HG03469 (cell line): Measurements from ENCODE around the gene MRTFA.
"Not testable (repeated sequence)": the region's sequence is repeated elsewhere in the genome, so short reads cannot be mapped to it uniquely, and the experiment has no call there.

Experiments
- ATAC-seq: cut with Tn5 transposase; IDR thresholded peaks from one replicate; pipeline ENCODE4 v1.9.1; 2021; ENCODE audit warnings: mild to moderate bottlenecking, moderate library complexity, moderate number of reproducible peaks; ENCODE audit not compliant: unreplicated experiment

Gene MRTFA

DNA sequence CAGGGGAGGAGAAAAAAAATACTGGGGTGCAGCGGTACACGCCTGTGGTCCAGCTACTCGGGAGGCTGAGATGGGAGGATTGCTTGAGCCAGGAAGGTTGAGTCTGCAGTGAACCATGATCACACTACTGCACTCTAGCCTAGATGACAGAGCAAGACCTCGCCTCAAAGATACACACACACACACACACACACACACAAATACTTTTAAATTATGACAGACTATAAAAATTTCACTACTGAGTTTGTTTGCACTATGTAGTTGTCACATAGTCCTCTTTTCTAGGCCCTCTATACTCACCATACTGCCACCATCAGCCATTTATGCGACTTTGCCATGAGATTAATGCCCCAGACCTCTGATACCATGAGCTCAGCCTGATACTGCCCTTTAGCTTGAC lies 109.6 kb downstream of the MRTFA start:
- ATAC-seq, result no peak

DNA sequence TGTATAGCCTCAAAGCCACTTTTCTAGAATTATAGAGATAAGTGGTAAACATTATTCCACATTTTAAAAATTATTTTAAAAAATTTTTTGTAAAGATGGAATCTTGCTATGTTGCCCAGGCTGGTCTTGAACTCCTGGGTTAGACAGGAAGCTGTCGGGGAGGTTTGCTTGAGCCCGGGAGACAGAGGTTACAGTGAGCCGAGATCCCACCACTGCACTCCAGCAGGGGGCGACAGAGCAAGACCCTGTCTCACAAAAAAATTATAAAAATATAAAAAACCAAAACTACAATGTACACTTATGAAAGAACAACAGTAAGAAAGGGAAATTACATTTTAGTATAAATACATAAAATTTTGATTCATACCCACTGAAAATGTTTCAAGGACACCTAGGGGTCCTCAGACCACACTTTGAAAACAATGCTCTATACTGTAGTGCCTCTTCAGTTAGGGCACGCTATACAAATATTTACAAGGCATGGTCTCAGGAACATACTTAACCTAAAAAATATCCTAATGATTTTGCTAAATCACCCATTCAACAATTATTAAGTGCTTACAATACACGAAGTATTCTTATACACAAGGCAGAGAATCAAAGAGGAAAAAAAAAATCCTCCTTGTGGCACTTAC lies 111.2 kb downstream of the MRTFA start:
- ATAC-seq, result no peak

DNA sequence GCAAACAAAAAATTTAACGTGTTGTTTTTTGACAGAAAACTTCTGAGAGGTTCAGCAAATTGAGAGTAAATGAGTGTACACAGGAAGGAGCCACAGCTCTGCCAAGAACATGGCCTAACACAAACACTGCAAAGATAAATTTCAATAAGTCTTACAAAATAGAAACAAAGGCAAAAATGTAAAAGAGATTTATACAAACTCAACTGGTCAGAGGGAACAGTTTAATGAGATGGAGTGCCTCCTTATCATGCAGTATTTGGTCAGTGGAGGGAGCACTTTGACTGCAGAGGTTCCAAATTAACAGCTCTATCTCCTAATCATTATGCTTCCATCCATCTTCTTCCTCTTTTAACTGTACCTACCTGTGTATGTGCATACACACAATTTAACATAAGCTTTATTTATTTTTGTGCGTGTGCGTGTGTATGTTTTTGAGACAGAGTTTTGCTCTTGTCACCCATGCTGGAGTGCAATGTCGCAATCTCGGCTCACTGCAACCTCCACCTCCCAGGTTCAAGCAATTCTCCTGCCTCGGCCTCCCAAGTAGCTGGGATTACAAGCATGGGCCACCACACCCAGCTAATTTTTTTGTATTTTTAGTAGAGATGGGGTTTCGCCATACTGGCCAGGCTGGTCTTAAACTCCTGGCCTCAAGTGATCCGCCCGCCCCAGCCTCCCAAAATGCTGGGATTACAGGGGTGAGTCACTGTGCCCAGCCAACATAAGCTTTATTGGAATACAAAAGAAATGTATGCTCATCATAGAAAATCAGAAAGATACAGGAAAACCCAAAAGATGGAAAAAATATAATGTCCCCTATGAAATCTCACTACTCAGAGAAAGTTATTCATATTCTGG lies 111.9 kb downstream of the MRTFA start:
- no peak for ATAC-seq

DNA sequence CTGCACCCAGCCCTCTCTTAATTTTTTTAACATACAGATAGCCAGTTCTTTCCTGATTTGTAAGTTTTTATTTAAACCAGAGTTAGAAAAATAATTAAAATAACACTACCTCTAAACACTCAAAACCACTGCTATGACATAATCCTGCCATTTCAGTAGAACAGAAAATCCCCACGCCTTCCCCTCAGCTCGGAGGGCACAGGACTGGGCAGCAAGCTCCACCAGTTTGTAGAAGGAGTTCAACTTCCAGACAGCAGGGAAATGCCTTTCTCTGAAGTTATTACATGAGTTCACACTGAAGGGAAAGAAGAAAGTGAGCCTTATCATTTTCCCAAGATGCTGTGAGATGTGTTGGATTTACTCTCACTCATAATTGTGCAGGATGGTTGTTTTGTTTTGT lies 114.4 kb downstream of the MRTFA start:
- ATAC-seq, result no peak

DNA sequence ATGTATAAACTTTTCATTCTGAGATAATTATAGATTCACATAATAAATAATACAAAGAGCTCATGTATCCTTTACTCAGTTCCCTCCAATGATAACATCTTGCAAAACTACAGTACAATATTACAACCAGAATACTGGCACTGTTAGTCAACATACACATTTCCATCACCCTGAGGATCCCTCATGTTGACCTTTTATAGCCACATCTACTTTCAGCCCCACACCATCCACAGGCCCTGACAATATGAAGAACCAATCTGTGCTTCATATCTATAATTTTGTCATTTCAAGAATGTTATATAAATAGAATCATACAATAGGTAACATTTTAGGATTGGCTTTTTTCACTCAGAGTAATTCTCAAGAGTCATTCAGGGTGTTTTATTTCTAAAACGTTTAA lies 115.5 kb downstream of the MRTFA start:
- no peak for ATAC-seq

DNA sequence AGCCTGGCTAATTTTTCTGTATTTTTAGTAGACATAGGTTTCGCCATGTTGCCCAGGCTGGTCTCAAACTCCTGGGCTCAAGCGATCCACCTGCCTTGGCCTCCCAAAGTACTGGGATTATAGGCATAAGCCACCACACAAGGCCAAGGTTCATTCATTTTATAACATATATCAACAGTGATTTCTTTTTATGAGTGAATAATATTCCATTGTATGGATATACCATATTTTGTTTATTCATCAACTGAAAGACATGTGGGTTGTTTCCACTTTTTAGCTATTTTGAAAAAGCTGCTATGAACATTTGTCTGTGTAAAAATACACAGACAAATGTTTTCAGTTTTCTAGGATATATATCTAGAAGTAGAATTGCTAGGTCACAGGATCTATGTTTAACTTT lies 116.0 kb downstream of the MRTFA start:
- no peak for ATAC-seq

DNA sequence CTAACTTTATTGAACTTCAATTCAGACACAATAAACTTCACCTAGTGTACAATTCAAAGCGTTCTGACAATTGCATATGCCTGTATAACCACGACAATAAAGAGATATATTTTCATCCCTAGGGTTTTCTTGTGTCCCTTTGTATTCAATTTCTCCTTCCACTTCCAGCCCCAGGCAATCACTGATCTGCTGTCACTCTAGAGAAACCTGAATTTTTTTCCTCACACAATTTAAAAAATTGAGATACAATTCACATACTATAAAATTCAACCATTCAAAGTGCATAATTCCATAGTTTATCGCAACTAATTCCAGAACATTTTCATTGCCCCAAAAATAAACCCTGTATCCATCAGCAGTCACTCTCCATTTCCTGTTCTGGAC lies 116.6 kb downstream of the MRTFA start:
- no peak for ATAC-seq

DNA sequence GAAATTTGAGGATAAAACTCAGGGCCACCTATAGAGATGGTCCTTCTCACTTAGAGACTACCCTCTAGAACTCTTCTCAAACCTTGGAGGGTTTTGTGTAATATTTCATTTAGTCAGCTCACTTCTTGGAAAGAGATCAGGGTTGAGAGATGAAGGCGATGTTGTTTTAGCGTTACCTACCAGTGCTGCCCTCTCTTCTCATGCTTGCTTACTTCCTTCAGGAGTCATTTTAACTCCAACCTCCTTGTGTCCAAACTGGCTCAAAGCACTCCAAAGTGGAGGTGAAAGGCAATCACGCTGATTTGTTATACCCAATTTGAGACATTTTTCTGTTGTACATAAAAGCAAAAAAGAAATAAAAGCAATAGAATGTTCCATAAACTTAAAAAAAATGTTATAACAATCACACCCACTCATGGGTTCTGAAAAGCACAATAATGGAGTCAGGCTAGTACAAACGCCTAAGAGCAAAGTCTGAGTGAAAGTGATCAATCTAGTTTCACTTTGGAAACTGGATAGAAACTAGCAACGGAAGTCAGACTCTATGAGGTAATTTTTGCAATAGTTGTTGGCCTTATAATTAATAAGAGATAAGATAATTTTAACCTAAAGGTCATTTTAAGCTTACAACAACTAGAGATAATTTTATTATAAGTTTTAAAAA lies 117.1 kb downstream of the MRTFA start:
- ATAC-seq, result no peak

DNA sequence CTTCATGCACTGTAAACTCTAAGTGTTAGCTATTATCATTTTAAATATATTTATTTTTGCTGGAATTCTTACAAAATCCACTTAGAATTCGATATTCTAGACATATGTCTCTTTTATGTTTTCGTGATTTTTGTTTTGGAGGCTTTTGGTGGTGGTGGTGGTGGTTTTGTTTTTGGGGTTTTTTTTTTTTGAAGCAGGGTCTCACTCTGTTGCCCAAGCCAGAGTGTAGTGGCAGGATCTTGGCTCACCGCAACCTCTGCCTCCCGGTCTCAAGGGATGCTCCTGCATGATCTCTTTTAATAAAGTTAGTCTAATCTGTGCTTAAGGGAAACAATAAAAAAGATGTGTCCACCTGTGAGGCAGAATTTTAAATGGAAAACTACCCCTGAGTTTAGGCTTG lies 117.7 kb downstream of the MRTFA start:
- ATAC-seq, result no peak

DNA sequence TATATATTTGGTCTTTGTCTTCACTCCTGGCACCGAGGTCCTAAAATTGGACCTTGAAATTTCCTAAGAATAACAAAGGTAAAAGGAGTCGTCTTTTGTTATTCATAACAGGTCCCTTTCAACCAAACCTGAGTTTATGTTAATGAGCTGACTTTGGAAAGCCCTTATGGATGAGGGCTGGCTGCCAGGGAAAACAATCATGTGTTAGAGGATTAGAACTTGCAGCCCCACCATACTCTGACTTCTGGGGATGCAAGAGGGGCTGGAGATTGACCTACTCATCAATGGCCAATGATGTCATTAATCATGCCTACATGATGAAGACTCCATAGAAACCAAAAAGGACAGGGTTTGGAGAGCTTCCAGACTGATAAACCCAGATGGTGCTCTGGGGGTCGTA lies 118.9 kb downstream of the MRTFA start:
- ATAC-seq, result no peak

DNA sequence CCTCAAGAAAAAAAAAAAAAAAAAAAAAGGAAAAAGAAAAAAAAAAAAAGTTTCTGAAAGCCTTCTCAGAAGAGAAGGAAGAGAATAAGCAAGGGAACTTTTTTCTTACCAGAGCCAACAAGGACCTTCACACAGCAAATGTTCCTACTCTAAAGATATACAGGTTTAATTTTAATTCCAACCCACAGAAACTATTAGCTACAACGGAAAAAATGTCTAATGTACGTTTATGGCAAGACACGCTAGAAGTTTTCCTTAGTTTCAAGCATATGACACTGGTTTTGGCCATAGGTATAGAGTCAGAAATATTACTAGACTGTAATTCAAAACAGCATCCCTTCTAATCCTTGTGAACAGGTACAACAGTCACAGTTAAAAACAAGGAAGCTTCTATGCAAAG lies 120.1 kb downstream of the MRTFA start:
- ATAC-seq, result no peak

DNA sequence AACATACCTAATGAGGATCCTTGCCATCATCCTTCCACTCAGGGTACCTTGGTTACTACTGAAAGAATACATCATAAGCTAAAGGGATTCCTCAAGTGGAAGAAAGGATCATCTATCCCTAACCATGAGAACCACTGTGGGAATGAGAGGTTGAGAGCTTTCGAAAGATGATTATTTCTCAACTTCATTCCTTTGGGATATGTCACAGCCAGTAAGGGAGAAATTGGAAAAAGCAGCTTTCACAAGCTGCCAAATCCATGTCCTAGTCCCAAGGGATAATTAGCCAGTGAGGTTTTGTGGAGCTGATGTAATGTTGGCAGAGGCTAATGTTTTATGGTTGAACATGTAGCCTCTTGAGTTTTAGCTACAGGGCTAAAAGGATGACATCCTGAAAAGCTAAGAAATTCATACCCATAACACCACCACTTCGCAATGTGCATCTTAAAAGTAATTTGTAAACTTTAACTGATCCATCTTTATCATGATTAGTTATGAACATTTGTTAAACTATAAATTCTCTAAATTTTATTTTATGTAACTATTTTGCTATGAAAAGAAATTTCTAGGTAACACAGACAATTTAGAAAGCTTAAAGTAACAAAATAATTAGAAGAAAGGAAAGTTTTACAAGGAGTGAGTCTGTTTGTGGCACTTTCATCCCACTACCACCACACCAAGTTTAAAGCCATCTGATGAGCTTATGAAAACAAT lies 123.9 kb downstream of the MRTFA start:
- no peak for ATAC-seq

DNA sequence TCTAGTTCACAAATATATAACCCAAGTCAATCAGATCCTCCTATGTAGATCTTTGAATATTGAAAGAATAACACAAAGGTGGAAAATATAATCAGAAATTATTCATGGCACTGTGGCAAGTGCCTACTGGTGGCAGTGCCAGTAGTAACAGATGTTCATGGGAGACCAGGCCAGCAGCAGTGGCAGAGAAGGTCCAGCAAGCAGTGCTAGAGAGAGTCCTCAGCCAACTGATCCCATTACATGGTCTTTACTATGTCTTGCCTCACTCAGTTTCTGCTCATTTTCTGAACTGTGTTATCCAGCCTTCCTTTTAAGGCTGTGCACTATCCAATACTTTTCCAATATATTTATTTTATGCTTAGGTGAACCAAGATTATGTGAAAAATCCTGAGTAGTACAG lies 124.9 kb downstream of the MRTFA start:
- no peak for ATAC-seq

DNA sequence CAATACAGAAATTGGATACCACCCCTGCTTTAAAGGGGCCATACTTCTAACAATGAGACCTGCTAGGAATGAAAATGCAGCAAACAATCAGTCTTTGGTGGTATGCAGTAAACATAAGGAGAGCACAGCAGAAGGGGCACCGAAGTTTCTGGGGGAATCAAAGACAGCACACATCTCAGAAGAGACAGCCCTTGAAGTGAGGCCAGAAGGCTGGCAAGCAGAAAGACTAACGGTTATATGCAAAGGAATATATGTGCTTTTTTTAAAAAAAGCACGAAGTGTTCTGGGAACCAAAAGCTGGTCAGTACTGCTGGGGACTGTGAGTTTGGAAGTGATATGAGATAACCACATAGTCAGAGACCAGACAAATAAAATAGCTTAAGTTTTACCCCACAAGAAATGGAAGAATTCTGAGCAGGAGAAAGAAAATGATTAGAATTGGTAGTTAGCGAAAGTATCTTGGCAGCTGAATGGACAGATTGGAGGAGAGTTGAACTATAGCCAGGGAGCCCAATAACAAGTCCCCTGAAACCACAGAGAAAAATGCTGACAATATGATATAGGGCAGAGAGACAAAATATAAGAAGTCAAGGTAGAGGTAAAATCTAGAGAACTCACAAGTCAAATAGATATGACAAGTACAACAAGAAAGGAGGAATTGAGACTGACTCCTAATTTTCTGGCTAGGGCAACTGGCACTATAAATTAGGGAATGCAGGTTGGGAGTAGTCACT lies 125.7 kb downstream of the MRTFA start:
- ATAC-seq, result no peak

DNA sequence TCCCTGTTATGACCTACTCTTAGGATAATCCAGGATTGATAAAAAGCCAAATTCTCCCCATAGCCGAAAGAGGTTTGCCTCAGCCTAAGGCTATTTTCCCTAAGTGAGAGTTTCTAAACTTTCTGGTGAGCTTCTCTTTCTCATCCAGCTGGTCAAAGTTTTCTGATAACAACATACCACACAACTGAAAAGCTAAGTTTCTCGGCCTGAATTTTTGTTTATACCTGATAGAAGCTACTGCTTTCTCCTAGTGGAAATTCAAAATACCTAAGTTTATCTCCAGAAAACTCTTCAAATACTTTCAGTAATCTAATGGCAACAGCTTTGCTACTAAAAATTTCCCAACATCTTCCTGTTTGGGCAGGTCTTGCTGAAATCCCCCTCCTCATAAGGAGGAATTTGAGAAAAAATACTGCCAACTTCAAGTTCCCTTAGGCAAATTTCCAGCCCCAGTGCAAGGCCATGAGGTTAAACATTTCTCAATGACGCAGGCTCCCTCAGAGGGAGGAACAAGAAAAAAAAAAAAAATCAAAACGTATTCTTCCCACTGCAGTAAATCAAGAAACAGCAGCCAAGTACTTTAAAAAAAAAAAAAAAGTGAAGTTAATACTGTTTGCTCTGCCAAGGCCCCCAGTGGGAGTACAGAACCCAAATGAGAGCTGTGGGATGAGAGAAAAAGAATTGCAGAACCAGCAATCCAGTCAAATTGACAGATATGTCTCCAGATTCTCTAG lies 127.0 kb downstream of the MRTFA start:
- ATAC-seq, result no peak

DNA sequence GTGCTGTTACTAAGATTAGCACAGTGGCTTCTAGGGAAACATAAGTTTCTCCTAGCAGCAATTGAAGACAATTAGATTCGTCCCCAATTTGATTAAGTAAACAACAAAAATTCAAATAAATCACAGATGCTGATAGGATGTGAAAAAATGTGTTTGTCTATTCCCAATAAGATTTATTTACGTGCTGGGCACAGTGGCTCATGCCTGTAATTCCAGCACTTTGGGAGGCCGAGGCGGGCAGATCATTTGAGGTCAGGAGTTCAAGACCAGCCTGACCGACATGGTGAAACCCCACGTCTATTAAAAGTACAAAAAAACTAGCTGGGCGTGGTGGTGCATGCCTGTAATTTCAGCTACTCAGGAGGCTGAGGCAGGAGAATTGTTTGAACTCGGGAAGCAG lies 128.5 kb downstream of the MRTFA start:
- ATAC-seq, result not testable (repeated sequence)

DNA sequence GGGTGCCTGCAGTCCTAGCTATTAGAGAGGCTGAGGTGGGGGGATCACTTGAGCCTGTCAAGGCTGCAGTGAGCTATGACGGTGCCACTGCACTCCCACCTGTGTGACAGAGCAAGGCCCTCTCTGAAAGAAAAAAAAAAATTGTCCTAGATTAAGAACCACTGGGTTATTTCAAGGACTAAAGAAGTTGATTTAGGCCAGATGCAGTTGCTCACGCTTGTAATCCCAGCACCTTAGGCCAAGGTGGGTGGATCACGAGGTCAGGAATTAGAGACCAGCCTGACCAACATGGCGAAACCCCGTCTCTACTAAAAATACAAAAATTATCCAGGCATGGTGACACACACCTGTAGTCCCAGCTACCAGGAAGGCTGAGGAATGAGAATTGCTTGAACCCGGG lies 129.0 kb downstream of the MRTFA start:
- no peak for ATAC-seq

DNA sequence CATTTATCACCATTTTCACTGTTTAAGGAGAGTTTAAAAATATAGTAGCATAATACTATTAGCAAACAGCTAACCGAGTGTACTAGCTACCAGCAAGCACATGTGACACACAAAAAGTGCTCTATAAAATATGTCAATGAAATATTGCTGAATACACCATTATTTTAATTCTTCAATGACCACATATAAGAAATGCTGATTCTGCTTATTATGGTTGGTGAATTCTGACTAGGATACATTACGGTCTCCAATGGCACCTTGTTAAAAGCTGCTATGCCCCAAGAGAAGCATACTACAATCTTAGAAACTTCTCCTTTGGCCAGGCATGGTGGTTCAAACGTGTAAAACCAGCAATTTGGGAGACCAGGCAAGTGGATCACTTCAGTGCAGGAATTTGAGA lies 129.8 kb downstream of the MRTFA start:
- ATAC-seq, result no peak

DNA sequence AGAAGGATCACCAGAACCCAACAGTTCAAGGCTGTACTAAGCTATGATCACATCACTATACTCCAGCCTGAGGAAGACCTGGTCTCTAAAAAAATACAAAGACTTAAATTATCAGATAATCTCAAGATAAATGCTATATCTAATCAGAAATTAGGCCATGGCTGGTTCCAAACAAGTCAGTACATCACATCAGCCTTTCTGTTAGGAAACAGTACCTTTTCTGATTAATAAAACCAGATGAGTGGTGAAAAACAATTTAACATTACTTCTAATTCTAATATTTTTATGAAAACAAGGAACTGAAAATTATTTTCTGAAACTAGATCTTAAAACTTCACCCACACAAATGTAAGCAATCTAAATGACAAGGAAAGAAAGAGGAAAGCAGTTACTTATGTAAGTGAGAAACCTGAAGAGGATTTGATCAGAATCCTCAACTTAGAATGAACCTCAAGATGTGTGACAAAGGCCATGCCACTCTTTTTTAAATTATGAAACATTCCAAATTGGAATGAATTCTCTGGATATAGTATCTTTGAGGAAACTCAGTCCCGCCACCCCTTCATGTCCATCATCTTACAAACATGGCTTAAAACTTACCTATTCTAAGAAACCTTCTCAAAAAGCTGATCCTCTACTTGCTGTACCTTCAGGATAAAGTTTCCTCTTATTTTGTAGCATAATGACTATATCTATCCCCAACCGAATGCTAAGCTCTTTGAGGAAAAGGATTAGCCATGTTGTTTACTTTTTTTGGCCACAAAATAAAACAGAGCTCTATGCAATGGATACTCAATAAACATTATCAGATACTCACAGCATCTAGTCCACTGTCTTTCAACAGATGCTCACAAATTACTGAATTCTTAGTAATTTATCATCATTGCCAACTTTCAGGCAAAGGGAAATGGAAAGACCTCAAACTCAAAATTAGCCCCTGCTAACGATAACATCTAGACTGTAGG lies 132.0 kb downstream of the MRTFA start:
- no peak for ATAC-seq
